HG02981 (cell line): ENCODE results near the gene OGA.

Experiments
- ATAC-seq: cut with Tn5 transposase; IDR thresholded peaks from one replicate; pipeline ENCODE4 v1.9.1; 2021; ENCODE audit warnings: mild to moderate bottlenecking, moderate library complexity; ENCODE audit not compliant: unreplicated experiment

The OGA gene

DNA sequence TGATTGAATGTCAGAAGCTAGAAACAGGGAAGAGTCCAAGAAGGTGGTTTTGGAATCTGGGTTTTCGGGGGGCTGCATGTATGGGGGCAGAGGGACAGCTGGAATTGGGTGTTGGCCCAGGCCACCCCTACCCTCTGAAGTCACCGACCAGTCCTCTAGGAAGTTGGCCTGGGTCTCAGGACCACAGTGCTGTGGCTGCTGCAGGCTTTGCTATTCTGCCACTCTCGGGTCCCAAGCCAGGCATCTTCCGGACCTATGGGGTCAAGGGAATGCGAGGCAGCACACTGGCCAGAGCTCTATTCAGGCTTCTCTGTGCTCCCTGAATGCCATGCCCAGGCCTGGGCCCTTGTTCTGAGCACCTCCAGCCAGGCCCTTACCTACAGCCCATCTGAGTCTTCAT is 55.5 kb downstream of the OGA start:
- ATAC-seq: no peak

DNA sequence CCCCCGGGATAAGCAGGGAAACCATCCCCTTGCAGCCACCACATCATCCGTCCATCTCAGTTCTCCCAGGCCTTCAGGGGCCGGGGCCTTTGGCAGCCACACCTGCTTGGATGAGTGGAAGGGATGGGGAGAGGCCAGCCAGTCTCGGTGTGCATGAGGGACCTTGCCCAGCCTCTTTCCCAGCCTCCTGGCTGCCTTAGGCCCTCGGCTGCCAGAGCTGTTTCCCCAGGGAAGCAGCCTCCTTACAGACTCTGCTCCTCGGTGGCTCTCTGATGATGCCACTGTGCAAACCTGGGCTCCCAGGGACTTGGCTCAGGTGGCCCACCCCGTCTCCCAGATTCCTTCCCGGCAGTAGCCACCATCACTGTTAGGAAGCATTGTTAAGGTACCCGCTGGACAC is 57.0 kb downstream of the OGA start:
- ATAC-seq: no peak

DNA sequence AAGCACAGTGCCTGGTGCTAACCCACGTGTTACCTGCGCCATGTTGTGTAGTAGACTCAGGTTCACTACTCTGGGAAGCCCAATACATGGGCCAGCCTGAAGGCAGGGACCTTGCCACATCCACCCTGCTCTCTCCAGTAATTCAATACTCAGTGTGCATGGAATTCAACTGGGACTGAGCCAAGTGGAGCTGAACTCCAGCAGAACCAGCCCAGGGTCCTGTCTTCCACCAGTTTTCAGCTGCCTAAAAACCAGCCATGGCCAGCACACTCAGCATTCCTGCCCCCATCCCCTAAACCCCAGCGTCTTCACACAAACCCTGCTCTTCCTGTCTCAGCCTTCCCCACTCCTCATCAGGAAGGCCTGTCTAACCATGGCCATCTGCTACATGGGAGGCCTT is 57.7 kb downstream of the OGA start:
- ATAC-seq: no peak

DNA sequence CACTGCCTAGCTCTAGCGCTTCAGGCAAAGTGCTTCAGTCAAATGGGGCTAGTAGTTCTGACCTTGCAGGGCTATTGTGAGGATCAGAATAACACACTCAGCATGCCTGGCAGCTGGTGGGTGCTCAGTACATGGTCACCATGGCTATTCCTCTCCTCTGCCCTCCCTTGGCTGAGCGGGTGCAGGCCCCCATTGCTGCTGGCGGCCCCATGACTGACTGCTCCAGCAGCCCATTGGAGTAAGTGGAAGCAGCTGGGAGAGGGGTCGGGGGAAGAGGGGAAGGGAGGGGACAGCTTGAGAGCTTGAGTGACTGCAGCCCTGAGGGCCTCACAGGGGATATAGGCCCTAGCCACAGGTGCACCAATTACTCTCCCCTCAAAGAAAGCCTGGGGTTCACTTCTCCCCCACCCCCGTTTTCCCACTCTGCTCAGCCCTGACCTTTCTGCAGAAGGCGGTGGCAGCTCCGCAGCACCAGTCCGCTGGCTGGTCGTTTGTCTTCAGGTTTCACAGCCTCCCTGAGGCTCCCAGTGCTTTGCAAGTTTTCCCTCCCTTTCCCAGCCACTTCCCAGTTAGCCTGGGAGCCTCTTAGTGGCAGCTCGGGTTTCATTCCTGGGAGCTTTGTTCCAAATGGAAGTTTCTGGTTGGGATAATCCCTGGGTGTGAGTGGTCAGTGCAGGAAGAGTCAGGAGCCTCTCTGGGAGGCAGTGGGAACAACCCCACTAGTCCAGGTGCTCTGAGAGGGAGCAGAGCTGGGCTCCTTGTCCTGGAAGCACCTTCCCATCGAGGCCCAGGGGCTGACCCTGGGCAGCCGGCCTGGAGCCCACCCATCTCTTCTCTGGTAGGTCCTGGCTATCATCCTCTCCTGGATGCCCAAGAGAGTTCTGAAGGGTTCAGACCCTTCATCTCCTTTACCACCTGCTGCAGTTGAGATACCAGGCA is 58.7 kb downstream of the OGA start:
- ATAC-seq: no peak

DNA sequence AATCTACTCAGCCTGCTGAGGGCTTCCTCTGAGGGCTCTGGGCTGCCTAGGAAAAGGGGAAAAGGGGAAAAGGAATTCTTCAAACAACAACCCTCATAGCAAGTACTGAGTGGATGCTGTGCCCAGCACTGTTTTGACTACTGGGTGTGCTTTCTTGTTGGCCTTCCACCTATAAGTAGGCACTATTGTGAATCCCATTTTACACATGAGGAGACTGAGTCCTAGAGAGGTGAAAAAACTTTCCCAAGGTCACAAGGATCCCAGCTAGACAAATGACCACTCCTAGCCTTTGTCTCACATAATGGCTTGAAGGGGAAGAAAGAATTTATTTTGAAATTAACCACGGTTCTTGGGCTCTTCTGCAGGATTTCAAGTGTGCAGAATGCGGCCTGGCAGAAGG is 59.4 kb downstream of the OGA start:
- ATAC-seq: no peak

DNA sequence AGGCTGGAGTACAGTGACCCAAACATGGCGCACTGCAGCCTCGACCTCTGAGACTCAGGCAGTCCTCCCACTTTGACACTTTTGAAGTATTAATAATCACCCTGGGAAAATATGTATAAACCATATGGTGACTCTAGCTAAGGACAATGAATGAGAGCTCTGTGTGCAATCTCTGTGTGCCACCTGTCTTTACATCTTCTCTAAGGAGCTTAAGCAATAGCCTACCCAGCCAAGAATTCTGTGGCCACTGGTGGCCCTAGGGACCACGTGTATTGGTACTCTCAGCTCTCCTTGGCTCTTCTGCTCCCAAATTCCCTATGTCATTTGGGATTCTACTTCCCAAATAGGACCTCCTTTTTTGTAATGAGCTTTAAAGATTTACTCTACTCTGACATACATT is 66.0 kb downstream of the OGA start:
- no peak for ATAC-seq

DNA sequence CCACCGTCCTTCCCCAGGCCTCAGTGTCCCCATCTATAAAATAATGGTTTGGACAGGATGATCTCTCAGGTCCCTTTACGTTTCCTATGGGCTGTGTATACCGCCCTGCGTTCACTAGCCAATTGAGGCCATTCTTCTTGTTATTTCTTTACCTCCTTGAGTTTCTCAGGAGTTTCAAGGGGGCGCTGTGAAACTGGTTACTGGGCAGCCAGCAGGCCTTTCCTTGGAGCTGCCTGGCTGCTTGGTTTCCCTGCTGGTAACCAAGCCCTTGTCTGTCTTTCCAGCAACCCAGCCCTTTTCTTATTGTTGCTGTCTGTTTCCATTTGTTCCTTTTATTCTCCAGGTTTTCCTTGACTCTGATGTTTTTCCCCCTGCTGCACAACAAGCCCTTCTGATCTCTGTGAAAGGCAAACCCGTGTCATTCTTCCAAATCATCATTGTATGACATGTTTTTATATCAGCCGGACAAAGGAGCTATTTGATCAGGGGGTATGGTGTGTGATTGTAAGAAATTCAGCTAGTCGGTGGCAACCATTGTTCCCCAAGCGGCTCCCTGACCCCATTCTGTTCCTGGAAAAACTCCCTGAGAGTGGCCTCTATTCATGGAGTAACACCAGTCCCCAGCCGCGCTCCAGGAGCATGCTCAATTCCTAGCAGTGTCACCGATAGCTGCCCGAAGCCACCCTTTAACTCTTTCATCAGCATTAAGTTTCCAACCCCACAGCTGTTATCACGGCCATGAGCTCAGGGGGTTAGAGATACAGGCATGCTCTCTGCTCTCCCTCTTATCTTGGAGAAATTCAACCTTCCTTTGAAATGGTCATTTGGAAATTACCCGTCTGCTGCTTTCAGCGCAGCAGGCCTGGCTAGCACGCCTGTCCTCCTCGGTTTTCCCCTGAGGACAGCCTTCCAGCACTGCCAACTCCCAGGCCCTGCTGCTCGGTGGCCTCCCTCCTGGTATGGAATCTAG is 68.9 kb downstream of the OGA start:
- no peak for ATAC-seq

DNA sequence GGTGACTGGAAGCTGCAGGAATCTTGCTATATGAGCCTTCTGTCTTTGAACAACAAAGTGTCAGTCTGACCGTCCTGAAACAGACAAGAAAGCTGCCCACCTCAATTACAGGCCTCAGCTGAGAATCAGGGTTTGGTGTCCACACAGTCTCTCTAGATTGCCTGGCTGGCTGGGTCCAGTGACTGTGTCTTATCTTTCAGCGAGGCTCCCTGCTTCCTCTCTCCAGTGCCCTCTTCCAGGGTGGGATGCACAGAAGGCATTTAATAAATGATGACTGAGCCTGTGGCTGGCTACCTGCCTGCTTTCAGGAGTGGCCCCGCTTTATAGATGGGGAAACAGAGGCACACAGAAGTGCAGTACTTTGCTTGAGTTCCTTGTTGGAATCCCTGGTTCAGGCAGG is 69.7 kb downstream of the OGA start:
- no peak for ATAC-seq

DNA sequence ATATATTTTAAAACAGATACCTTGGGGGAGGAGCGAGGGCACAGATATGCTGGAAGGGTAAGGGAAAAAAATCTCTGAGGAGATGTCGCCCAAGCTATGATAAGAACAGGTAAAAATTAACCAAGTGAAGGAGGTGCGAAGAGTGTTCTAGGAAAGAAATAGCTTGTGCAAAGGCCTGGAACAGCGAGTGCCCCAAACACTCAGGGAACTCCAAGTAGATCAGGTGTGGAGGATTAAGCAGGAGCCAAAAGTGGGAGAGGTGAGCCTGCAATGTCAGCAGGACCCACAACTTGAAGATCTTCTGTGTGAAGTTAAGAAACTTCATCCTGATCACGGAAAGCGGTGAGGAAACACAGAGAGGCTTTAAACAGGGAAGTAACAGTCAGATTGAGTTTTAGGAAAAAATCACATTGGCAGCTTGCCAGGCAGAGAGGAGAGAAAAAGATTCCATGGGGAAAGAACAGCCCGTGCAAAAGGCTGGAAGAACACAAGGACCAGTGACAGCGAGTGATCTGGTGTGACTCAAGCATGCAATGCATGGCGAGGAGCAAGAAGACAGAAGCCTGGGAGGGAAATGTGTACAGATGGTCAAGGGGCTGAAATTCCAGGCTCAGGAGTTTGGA is 73.1 kb downstream of the OGA start:
- ATAC-seq: no peak

DNA sequence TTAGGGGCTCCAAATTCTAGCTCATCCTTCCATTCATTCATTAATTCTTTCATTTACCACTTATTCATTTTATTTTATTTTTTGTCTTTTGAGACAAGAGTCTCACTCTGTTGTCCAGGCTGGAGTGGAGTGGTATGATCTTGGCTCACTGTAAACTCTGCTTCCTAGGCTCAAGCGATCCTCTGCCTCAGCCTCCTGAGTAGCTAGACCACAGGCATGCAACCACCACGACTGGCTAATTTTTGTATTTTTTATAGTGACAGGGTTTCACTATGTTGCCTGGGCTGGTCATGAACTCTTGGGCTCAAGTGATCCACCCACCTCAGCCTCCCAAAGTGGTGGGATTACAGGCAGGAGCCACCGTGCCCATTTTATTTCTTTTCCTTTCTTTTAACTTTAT is 74.0 kb downstream of the OGA start:
- ATAC-seq: no peak

DNA sequence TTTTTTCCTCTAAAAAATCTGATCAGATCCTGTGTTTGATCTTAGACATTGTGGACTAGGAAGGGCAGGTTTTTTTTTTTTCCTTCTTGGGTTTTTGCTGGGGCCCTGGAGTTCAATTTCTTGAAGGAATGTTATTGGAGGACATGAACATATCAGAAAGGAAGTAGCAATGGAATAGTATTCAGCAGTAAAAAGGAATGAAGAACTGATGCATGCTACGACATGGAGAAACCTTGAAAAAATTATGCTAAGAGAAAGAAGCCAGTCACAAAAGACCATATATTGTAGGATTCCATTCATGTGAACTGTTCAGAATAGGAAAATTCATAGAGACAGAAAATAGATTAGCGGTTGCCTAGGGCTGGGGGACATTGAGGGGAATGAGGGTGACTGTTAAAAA is 76.3 kb downstream of the OGA start:
- no peak for ATAC-seq

DNA sequence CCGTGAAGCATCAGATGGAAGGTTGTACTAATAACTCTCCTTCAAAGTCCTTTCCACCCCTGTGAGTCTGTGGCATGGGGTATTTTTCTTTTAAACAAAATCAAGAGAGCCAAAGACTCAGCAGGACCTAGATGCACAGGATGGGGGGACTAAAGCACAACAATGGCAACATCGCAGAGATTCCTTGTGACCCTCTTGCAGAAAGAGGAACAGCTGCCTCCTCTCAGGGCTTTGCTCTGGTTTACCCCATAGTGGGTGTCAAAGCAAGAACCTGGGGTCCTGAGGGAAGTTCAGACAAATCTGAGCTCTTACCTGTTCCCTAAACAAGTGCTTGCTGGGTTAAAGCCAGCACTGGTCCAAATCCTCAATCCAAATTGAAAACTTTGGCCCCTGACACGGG is 81.6 kb downstream of the OGA start:
- no peak for ATAC-seq
